Neural progenitor cell (in vitro differentiated cells): ENCODE measurements around the gene RNASE7.

ENCODE experiments used
- CTCF ChIP-seq: fragments of 200-600 bp; sonication (generic); IDR thresholded peaks from 2 replicates; pipeline ENCODE4 v1.5.1; 2017; ENCODE audit warnings: antibody characterized with exemption, mild to moderate bottlenecking
- EZH2 ChIP-seq: fragments of 200-600 bp; sonication (generic); IDR thresholded peaks from 2 replicates; pipeline ENCODE4 v1.6.1; 2017; ENCODE audit warnings: antibody characterized with exemption, mild to moderate bottlenecking, moderate library complexity
- EZH2phosphoT487 ChIP-seq: fragments of 200-600 bp; sonication (generic); IDR thresholded peaks from 2 replicates; pipeline ENCODE4 v1.6.1; 2017; ENCODE audit warnings: antibody characterized with exemption

- TF ChIP-seq EZH2phosphoT487 (no peak), CTCF (no peak), EZH2 (no peak)
Measured at GRCh38 chr14:21043387-21043973, 1.3 kb downstream of the RNASE7 start.
